HCT116 (cell line): ENCODE results near the gene UBE2D2.

ENCODE experiments used
- EZH2 ChIP-seq: fragments of 200-600 bp; sonication (generic); IDR thresholded peaks from 2 replicates; pipeline ENCODE4 v1.6.1; 2017; ENCODE audit warnings: antibody characterized with exemption, mixed run types
- POLR2A ChIP-seq: IDR thresholded peaks from 2 replicates; pipeline ENCODE4 v1.7.0; 2011; ENCODE audit warnings: borderline replicate concordance; ENCODE audit not compliant: insufficient read depth, insufficient read length; ENCODE audit errors: extremely low read depth
- POLR2AphosphoS5 ChIP-seq: IDR thresholded peaks from 2 replicates; pipeline ENCODE4 v1.6.1; 2011; ENCODE audit warnings: mild to moderate bottlenecking, low read depth, low read length, moderate library complexity
- RAD21 ChIP-seq: IDR thresholded peaks from 2 replicates; pipeline ENCODE4 v1.6.1; 2012; ENCODE audit warnings: low read depth, mild to moderate bottlenecking
- SP1 ChIP-seq: IDR thresholded peaks from 2 replicates; pipeline ENCODE4 v1.6.1; 2012; ENCODE audit warnings: low read depth
- ZNF274 ChIP-seq: fragments of 200-500 bp; sonication (Bioruptor generic); IDR thresholded peaks from 2 replicates; pipeline ENCODE4 v1.6.1; 2014; ENCODE audit warnings: mild to moderate bottlenecking, low read depth, low read length, inconsistent platforms
- TF ChIP-seq, protein P1 (sequence below), 3 experiments: fragments of 200-600 bp in 1 of 3; sonication (generic) in 1 of 3; IDR thresholded peaks in 2 of 3; conservative IDR thresholded peaks in 1 of 3; 2 replicates each; pipeline ENCODE4 v1.5.1; 2012 to 2017; ENCODE audit warnings: low read depth in 2 of 3, low read length in 2 of 3, antibody characterized with exemption in 1 of 3, borderline replicate concordance in 1 of 3, control low read depth in 1 of 3, mild to moderate bottlenecking in 1 of 3, mixed read lengths in 1 of 3, mixed run types in 1 of 3, moderate library complexity in 1 of 3; ENCODE audit not compliant: insufficient read depth in 1 of 3
- TF ChIP-seq, protein P2 (sequence below): IDR thresholded peaks from 2 replicates; pipeline ENCODE4 v1.6.1; 2012; ENCODE audit warnings: low read depth

DNA sequence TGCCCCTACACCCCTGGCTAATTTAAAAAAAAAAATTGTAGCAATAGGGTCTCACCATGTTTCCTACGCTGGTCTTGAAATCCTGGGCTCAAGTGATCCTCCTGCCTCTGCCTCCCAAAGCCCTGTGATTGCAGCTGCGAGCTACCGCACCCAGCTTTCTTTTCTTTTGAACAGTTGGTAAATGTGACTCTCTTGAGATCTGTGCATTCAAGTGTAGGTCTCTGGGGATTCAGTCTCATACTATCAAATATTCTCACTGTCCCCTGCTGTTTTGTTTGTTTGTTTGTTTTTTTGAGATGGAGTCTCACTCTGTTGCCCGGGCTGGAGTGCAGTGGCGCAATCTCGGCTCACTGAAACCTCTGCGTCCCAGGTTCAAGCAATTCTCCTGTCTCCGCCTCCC is 44.7 kb downstream of the UBE2D2 start:
- TF ChIP-seq, protein P1, sequence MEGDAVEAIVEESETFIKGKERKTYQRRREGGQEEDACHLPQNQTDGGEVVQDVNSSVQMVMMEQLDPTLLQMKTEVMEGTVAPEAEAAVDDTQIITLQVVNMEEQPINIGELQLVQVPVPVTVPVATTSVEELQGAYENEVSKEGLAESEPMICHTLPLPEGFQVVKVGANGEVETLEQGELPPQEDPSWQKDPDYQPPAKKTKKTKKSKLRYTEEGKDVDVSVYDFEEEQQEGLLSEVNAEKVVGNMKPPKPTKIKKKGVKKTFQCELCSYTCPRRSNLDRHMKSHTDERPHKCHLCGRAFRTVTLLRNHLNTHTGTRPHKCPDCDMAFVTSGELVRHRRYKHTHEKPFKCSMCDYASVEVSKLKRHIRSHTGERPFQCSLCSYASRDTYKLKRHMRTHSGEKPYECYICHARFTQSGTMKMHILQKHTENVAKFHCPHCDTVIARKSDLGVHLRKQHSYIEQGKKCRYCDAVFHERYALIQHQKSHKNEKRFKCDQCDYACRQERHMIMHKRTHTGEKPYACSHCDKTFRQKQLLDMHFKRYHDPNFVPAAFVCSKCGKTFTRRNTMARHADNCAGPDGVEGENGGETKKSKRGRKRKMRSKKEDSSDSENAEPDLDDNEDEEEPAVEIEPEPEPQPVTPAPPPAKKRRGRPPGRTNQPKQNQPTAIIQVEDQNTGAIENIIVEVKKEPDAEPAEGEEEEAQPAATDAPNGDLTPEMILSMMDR (IDR thresholded peaks at IDR 0.05 in 2 of 3, conservative IDR thresholded peaks at IDR 0.05 in 1 of 3; ENCODE audit: borderline replicate concordance in 1 of 3, insufficient read depth in 1 of 3, low read depth in 2 of 3, low read length in 2 of 3) = no peak
- no peak for TF ChIP-seq SP1
- no peak for TF ChIP-seq ZNF274
- no peak for TF ChIP-seq POLR2AphosphoS5
- TF ChIP-seq POLR2A = no peak
- TF ChIP-seq, protein P2, sequence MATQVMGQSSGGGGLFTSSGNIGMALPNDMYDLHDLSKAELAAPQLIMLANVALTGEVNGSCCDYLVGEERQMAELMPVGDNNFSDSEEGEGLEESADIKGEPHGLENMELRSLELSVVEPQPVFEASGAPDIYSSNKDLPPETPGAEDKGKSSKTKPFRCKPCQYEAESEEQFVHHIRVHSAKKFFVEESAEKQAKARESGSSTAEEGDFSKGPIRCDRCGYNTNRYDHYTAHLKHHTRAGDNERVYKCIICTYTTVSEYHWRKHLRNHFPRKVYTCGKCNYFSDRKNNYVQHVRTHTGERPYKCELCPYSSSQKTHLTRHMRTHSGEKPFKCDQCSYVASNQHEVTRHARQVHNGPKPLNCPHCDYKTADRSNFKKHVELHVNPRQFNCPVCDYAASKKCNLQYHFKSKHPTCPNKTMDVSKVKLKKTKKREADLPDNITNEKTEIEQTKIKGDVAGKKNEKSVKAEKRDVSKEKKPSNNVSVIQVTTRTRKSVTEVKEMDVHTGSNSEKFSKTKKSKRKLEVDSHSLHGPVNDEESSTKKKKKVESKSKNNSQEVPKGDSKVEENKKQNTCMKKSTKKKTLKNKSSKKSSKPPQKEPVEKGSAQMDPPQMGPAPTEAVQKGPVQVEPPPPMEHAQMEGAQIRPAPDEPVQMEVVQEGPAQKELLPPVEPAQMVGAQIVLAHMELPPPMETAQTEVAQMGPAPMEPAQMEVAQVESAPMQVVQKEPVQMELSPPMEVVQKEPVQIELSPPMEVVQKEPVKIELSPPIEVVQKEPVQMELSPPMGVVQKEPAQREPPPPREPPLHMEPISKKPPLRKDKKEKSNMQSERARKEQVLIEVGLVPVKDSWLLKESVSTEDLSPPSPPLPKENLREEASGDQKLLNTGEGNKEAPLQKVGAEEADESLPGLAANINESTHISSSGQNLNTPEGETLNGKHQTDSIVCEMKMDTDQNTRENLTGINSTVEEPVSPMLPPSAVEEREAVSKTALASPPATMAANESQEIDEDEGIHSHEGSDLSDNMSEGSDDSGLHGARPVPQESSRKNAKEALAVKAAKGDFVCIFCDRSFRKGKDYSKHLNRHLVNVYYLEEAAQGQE = no peak
- TF ChIP-seq RAD21 = no peak
- no peak for TF ChIP-seq EZH2
